GM19324 (cell line): Measurements from ENCODE around the gene RGS3.

Source experiments
- ATAC-seq: cut with Tn5 transposase; IDR thresholded peaks from one replicate; pipeline ENCODE4 v1.9.1; 2021; ENCODE audit warnings: mild to moderate bottlenecking, moderate library complexity; ENCODE audit not compliant: unreplicated experiment, low FRiP score

Gene RGS3

DNA sequence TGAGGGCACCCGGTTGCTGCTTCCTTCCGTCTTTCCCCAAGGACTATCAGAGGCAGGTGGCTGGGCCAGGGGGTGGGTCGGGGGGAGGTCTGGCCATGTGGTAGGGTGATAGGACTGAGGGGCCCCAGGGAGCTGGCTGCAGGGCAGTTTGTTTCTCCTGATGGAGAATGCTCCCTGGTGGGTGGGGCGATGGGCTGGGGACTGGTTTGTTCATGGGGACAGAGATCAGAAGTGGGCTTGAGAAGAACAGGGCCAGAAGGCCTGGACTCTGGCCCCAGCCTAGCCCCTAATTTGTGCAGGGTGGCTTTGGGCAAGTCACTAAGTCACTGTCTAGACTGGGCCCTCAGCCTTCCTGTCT lies 117.4 kb downstream of the RGS3 start:
- ATAC-seq, result no peak

GRCh38 chr9:113581865-113582697 lies 118.6 kb downstream of the RGS3 start:
- ATAC-seq, result peak; percentile 91

DNA sequence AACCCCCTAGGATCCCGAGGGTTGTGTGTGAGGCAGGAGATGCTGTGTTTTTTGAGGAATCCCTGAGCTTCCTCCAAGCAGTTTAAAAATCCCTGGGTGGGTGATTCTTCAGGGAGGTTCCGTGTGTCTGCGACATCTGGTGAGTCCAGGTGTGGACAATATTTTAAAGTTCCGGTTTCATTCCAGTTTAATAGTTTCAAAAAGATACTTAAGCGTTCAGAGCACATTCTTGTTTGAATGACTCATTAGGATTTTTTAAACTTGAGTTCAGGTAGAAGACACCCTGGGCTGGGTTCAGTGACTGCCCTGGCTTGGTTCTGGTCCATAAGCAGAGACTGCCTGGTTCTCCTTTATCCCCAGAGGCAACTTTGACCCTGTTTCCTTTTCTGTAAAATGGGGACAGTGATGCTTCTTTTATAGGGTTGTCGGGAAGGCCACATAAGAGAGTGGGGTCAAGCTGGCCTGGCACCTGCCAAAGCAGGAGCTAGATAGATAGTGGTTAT lies 119.2 kb downstream of the RGS3 start:
- ATAC-seq, result no peak

- ATAC-seq, result no peak
These were observed 120.2 kb downstream of the RGS3 start for GRCh38 chr9:113583511-113584427.

DNA sequence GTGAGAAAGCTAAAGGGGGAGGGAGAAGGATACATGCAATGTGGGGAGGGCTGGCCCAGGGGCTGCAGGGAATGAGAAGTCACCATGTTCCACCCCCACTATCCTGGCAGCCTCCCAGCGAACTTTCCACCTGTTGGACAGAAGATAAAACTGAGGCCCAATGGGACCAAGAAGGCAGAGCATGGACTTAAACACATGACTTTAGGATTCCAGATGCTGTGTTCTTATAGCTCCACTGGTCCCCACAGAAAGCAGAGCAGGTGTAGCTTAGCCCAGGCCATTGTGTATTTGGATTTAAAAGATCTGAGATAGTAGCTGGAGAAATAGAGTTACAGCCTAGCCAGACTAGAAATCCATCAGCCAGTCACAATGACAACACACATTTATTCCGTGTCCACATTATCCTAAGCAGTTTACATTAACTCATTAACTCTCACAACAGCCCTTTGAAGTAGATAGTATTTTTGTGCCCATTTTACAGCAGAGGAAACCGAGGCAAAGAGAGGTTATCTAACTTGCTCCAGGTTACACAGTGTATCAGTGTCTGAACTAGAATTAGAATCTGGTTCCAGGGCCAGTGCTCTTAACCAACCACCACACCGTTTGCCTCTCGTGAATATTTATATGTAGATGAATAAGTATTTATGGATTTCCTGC lies 121.0 kb downstream of the RGS3 start:
- ATAC-seq, result no peak

DNA sequence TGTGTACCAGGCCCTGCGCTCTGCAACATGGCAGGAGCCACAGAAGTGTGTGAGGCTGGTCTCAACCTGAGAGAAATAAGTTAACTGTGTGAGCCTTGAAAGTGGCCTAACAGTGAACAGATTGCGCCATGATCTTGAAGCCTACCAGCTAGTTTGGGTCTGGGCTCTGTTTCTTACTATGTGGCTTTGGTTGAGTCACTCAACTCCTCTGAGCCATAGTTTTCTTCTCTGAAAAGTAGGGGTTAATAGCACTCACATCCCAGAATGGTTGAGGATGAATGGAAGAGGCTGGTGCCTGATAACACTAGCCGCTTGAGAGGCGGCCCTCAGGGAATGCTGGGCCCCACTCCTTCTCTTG lies 121.5 kb downstream of the RGS3 start:
- ATAC-seq, result no peak

GRCh38 chr9:113585555-113585954 lies 122.0 kb downstream of the RGS3 start:
- ATAC-seq, result no peak

GRCh38 chr9:113587471-113588031 lies 124.0 kb downstream of the RGS3 start:
- no peak for ATAC-seq

- no peak for ATAC-seq
These were observed 124.8 kb downstream of the RGS3 start for GRCh38 chr9:113588242-113588810.

DNA sequence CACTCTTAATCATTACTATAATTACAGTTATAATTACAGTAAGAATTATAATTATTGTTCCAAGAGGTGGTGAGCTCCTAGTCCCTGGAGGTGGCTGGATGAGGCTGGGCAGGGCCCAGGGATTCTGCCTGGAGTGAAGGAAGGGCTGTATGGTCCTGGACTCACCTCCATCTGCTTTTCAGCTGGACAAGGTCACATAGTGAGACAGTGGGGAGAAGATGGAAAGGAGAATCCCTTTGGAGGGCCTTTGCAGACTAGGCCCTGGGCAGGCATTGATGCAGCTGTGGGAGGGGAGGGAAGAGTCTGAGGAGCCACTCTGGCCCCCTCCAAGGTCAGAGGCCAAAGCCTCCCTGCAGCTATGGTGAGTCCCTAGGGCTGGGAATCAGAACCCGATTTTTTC lies 125.4 kb downstream of the RGS3 start:
- ATAC-seq, result no peak

DNA sequence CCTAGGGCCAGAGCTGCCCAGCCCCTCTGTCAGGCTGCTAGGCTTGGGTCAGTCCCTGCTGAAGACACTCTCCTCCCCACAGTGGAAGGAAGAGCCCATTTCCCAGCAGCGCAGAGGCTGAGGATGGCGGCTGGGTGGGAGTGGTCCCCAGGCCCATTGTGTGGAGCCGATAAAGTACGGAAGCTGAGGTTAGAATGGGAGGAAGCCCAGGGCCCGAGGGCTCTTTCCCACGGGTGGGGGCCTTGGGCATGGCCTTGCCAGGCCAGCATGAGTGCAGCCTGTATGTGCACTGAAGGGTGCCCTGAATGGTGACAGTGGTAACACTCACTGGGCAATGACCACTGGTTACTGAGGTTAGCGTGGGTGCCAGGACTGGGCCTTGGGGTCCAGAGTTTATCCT lies 125.9 kb downstream of the RGS3 start:
- ATAC-seq, result no peak

DNA sequence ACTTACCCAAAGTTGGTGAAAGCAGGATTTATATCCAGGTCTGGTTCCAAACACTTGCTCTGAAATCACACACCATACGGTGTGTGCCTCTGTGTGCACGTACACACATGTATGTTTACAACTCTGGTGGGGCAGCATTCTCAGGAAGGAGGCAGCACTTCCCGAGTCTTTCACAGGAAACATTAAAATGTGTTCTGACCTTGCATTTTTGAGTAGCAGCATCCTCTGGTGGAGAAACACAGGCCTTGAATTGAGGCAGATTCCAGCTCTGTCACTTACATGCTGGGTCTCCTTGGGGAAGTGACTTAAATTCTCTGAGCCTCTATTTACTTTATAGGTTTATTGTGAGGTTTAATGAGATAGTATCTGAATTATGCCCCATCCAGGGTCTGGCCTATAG lies 126.4 kb downstream of the RGS3 start:
- no peak for ATAC-seq

- no peak for ATAC-seq
These were observed 126.9 kb downstream of the RGS3 start for GRCh38 chr9:113590389-113590788.

DNA sequence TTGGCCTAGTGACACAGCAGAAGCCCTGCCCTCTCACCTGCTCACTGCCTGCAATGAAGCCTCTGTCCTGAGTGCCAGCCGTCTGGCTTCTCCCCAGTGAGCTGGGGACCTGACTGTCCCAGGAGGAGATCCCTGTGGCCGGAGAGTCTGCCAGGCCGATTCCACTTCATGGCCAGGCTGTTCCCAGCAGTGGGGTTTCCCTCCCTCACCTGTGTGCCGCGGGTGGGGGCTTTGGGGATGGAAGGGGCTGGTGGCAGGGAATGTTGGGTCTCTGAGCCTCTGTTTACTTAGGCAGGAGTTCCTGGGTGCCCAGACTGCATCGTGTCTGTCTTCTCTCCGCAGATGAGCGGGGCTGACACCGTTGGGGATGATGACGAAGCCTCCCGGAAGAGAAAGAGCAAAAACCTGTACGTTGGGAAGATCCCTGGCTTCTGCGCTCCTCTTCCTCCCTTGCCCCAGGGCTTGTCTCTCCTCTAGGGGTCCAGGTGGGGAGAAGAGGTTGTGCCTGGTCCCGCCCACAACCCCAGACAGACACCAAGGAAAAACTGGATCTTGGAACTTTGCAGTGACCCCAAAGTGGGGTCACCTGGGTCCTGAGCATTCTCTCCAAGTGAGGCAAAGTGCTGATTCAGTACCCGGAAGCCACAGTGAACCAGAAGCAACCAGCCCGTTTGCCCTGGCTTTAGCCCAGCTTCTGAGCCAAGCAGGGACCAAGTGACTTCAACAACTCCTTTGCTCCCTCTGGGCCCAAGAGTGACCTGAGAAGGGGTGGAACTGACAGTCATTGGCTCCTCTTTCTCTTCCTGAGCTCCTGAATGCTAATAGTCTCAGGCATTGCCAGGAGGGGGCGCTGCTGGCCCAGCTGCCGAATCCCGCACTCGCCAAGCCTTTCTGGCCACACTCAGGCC lies 127.7 kb downstream of the RGS3 start:
- peak; percentile 63 for ATAC-seq

DNA sequence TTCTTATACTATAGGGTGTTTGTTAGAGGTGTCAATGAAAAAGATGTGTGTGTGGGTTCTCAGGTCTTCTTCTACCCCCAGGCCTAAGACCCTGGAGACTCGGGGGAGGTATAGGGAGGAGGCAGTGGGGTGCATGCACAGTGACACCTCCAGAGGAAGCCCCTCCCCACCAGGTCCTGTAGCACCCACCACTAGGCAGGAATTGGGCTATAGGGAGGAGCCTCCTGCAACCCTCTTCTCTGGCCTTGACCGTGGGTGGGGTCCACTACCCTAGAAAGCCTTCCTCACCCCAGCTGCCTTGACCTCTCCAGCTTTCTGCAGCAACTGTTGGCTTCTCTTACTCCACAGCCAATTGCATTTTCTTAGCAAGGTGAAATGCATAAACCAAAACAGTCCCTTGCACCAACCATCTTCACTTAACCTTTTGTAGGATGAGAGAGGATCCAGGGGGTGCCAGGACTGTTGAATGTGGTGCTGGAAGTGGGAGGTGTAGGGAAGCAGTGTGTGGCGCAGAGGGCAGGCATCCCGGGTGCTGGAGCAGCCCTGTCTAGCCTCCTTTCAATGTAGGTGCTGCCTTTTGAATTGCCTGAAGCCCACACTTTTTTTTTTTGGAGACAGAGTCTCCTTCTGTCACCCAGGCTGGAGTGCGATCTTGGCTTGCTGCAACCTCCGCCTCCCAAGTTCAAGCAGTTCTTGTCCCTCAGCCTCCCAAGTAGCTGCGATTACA lies 128.5 kb downstream of the RGS3 start:
- no peak for ATAC-seq

DNA sequence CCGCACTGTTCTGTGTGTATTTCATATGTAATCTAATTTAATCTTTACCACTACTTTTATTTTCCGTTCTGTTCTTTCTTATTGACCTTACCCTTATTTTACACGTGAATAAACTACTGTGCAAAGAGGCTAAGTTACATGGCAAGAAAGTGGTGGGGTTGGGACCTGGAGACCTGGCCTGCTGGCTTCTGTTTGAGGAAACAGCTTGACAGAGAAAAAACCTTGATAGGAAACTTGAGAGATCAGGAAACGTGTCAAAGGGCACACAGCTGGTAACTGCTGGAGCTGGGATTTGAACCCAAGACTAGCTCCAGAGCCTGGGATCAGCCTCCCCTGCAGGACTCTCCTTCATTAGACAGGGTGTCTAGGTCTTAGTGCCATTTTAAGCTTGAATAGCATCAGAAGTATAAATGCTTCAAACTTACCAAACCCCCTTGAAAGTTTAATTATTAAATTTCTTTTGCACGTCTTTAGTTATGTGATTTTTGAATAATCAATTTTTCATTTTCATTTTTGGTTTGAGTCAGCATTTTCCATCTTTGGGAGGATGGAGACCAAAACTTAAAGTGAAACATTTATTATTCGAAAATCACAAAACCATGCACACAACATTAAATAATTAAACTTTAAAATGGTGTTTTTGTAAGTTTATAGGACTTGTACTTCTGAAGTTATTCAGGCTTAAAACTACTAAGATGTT lies 129.5 kb downstream of the RGS3 start:
- no peak for ATAC-seq

- ATAC-seq, result peak; percentile 52
These were observed 130.3 kb downstream of the RGS3 start for GRCh38 chr9:113593682-113594281.
